ENCODE results near the gene NGLY1. TPM values are rescaled to one million over a fixed set of nuclear protein-coding genes. Genes with fewer than 3 reads are reported as not detected.

Gene NGLY1
- total RNA-seq, 1 experiment from 2014 or later, result 27.0 TPM

GRCh38 chr3:25801786-25802185 lies 18.5 kb upstream of the NGLY1 start:
- H3K27me3 ChIP-seq (ENCODE audit: insufficient read depth, low read length), result no peaks in the 10 kb centered on the region
- no peak overlapping the region for H2AK5ac ChIP-seq (ENCODE audit: insufficient read length, low read length)
- Mint-ChIP-seq H3K4me1 (no peaks in the 10 kb centered on the region), H3K36me3 (ENCODE audit: insufficient read depth in 1 of 3, low read depth in 3 of 3) (no peaks in the 10 kb centered on the region), H3K27ac (no peak overlapping the region), H3K27me3 (ENCODE audit: low read depth) (0 out of 2 replicates have a peak, but pooled peaks cover 1% of the 10 kb centered on the region), H3K9me3 (no peaks in the 10 kb centered on the region), H3K4me3 (no peak overlapping the region)
- no peaks in the 10 kb centered on the region for H3K79me2 ChIP-seq (ENCODE audit: insufficient read depth, low read length)
- no peak overlapping the region for H3K56ac ChIP-seq (ENCODE audit: insufficient read length, low read depth, low read length)
- no peak overlapping the region for H2BK12ac ChIP-seq (ENCODE audit: insufficient read length, low read depth, low read length)
- no peak overlapping the region for H4K91ac ChIP-seq (ENCODE audit: insufficient read length, low read depth, low read length)
- H3K79me1 ChIP-seq (ENCODE audit: insufficient read depth, low read depth, low read length, poor library complexity, severe bottlenecking), result no peaks in the 10 kb centered on the region
- no peak overlapping the region for H4K5ac ChIP-seq (ENCODE audit: insufficient read length, low read depth, low read length)
- no peak overlapping the region for H3K9ac ChIP-seq (ENCODE audit: extremely low read depth, insufficient read length, low read length)
- H2BK15ac ChIP-seq (ENCODE audit: low read depth, low read length), result no peak overlapping the region
- no peaks in the 10 kb centered on the region for H3K23me2 ChIP-seq (ENCODE audit: insufficient read length, low read depth, low read length, poor library complexity, severe bottlenecking)
- no peak overlapping the region for H2BK120ac ChIP-seq (ENCODE audit: low read depth, low read length, poor library complexity, severe bottlenecking)
- no peaks in the 10 kb centered on the region for H3K4me1 ChIP-seq (ENCODE audit: insufficient read depth, low read length)
- H3K14ac ChIP-seq (ENCODE audit: insufficient read depth, low read length), result no peak overlapping the region
- TF ChIP-seq CTCF (conservative IDR thresholded peaks at IDR 0.05), result no peak
- no peaks in the 10 kb centered on the region for H4K20me1 ChIP-seq (ENCODE audit: control insufficient read depth, insufficient read depth, insufficient read length)
- no peak overlapping the region for H3K27ac ChIP-seq (ENCODE audit: insufficient read length, low read depth, low read length)
- H3K18ac ChIP-seq (ENCODE audit: insufficient read length, low read depth, low read length), result no peak overlapping the region
- H3K23ac ChIP-seq (ENCODE audit: insufficient read length, low read depth, low read length), result no peak overlapping the region
- no peak overlapping the region for H2BK5ac ChIP-seq (ENCODE audit: insufficient read length, low read length)
- H3K4ac ChIP-seq (ENCODE audit: low read depth, low read length), result no peak overlapping the region
- no peak overlapping the region for H3K4me2 ChIP-seq (ENCODE audit: insufficient read depth, insufficient read length, low read length)
- DNase-seq, result no peak
- H4K8ac ChIP-seq (replicated peaks; ENCODE audit: insufficient read length, low read depth, low read length), result no peak overlapping the region
- no peak overlapping the region for H2BK20ac ChIP-seq (ENCODE audit: low read depth, low read length, poor library complexity, severe bottlenecking)
- H2AFZ ChIP-seq (ENCODE audit: low read length), result no peak overlapping the region
- H3T11ph ChIP-seq (ENCODE audit: low read length), result no peak overlapping the region
- no peaks in the 10 kb centered on the region for H3K9me3 ChIP-seq (ENCODE audit: control insufficient read depth, low read depth, low read length)
- WGBS (ENCODE audit: extremely low coverage, insufficient read length, low lambda C conversion rate), result no CpG with 5 or more reads among the region's 3 CpGs
